ENCODE measurements around the gene TSPAN17.

Gene TSPAN17

GRCh38 chr5:176659860-176660461, 12.7 kb downstream of the TSPAN17 start:
- no peak for DNase-seq (ENCODE audit: low read depth, low spot score)

GRCh38 chr5:176660530-176660859, 13.2 kb downstream of the TSPAN17 start:
- no peak for DNase-seq (ENCODE audit: low read depth, low spot score)

GRCh38 chr5:176660860-176661641, 13.8 kb downstream of the TSPAN17 start:
- DNase-seq (ENCODE audit: low read depth, low spot score): peak; percentile 90

GRCh38 chr5:176661676-176662075, 14.4 kb downstream of the TSPAN17 start:
- DNase-seq (ENCODE audit: low read depth, low spot score): no peak

- DNase-seq (ENCODE audit: low read depth, low spot score): no peak
These were observed 15.4 kb downstream of the TSPAN17 start for GRCh38 chr5:176662371-176663333.

- DNase-seq (ENCODE audit: low read depth, low spot score): no peak
These were observed 16.3 kb downstream of the TSPAN17 start for GRCh38 chr5:176663566-176663965.

- DNase-seq (ENCODE audit: low read depth, low spot score): no peak
These were observed 17.2 kb downstream of the TSPAN17 start for GRCh38 chr5:176664479-176664878.

- DNase-seq (ENCODE audit: low read depth, low spot score): no peak
These were observed 17.6 kb downstream of the TSPAN17 start for GRCh38 chr5:176664886-176665285.

GRCh38 chr5:176665517-176665916, 18.2 kb downstream of the TSPAN17 start:
- no peak for DNase-seq (ENCODE audit: low read depth, low spot score)

- DNase-seq (ENCODE audit: low read depth, low spot score): no peak
These were observed 20.4 kb downstream of the TSPAN17 start for GRCh38 chr5:176667637-176668036.

GRCh38 chr5:176670449-176670848, 23.2 kb downstream of the TSPAN17 start:
- DNase-seq (ENCODE audit: low read depth, low spot score): no peak

- DNase-seq (ENCODE audit: low read depth, low spot score): no peak
These were observed 24.1 kb downstream of the TSPAN17 start for GRCh38 chr5:176671399-176671798.

- no peak for DNase-seq (ENCODE audit: low read depth, low spot score)
These were observed 24.8 kb downstream of the TSPAN17 start for GRCh38 chr5:176671890-176672747.

- no peak for DNase-seq (ENCODE audit: low read depth, low spot score)
These were observed 26.6 kb downstream of the TSPAN17 start for GRCh38 chr5:176673651-176674583.

GRCh38 chr5:176674799-176675198, 27.5 kb downstream of the TSPAN17 start:
- DNase-seq (ENCODE audit: low read depth, low spot score): no peak

GRCh38 chr5:176675676-176676360, 28.5 kb downstream of the TSPAN17 start:
- peak; percentile 52 for DNase-seq (ENCODE audit: low read depth, low spot score)

- peak; percentile 18 for DNase-seq (ENCODE audit: low read depth, low spot score)
These were observed 29.1 kb downstream of the TSPAN17 start for GRCh38 chr5:176676361-176676824.

GRCh38 chr5:176677209-176677939, 30.1 kb downstream of the TSPAN17 start:
- no peak for DNase-seq (ENCODE audit: low read depth, low spot score)

GRCh38 chr5:176678584-176678983, 31.3 kb downstream of the TSPAN17 start:
- DNase-seq (ENCODE audit: low read depth, low spot score): no peak
